ENCODE measurements around the gene CELF5.

Gene CELF5

DNA sequence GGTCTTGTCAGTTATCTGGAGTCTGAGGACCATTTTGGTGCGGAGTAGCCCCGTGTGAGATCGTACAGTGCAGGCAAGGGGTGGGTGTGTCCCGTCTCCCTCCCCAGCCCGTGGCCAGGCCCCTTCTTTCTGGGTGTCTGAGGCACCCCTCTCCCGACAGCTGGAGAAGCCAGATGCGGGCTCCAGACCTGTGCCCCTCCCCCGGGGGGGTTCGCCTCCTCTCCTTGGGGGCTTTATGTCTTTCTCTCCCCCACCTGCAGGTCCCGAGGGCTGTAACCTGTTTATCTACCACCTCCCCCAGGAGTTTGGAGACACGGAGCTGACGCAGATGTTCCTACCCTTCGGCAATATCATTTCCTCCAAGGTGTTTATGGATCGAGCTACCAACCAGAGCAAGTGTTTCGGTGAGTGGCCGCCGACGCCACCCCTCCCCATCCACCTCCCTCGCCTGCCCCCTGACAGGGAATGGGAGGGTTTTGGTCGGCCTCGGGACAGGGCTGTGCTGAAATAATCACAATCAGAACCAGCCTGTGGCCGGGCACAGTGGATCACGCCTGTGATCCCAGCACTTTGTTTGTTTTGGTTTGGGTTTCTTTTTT is 65.6 kb downstream of the CELF5 start (continued):
- TF ChIP-seq MEIS1 (CRISPR knock-in tag; IDR thresholded peaks at IDR 0.05; ENCODE audit: borderline replicate concordance) (no peak), SCRT1 (tag by site-specific recombination; IDR thresholded peaks at IDR 0.05; ENCODE audit: borderline replicate concordance) (no peak), EGR2 (tag by site-specific recombination; IDR thresholded peaks at IDR 0.05; ENCODE audit: low read depth) (peak; percentile 85), PRDM1 (tag by site-specific recombination; IDR thresholded peaks at IDR 0.05) (no peak), ZNF585B (tag by site-specific recombination; IDR thresholded peaks at IDR 0.05) (no peak), ZNF596 (tag by site-specific recombination; IDR thresholded peaks at IDR 0.05) (no peak), ZNF311 (tag by site-specific recombination; IDR thresholded peaks at IDR 0.05; ENCODE audit: borderline replicate concordance) (no peak), ZNF621 (tag by site-specific recombination; IDR thresholded peaks at IDR 0.05) (no peak), ZNF548 (tag by site-specific recombination; IDR thresholded peaks at IDR 0.05) (no peak), ZNF248 (tag by site-specific recombination; IDR thresholded peaks at IDR 0.05) (no peak), ZNF707 (tag by site-specific recombination; IDR thresholded peaks at IDR 0.05) (no peak), ZNF146 (tag by site-specific recombination; IDR thresholded peaks at IDR 0.05) (no peak), ZNF354C (tag by site-specific recombination; IDR thresholded peaks at IDR 0.05; ENCODE audit: borderline replicate concordance, low read depth) (no peak), ZNF670 (tag by site-specific recombination; IDR thresholded peaks at IDR 0.05; ENCODE audit: low read depth) (no peak), BCL11A (tag by site-specific recombination; IDR thresholded peaks at IDR 0.05; ENCODE audit: low read depth) (no peak), ZFP41 (tag by site-specific recombination; IDR thresholded peaks at IDR 0.05; ENCODE audit: borderline replicate concordance) (no peak), ZNF624 (tag by site-specific recombination; IDR thresholded peaks at IDR 0.05) (no peak), ZNF561 (tag by site-specific recombination; IDR thresholded peaks at IDR 0.05; ENCODE audit: borderline replicate concordance) (no peak), ZNF473 (tag by site-specific recombination; IDR thresholded peaks at IDR 0.05) (no peak), ZNF843 (tag by site-specific recombination; IDR thresholded peaks at IDR 0.05) (no peak), ZNF664 (tag by site-specific recombination; IDR thresholded peaks at IDR 0.05) (no peak), YY1 (tag by site-specific recombination; IDR thresholded peaks at IDR 0.05) (no peak), OSR2 (tag by site-specific recombination; IDR thresholded peaks at IDR 0.05) (peak; percentile 58)
- TF ChIP-seq, protein P1, sequence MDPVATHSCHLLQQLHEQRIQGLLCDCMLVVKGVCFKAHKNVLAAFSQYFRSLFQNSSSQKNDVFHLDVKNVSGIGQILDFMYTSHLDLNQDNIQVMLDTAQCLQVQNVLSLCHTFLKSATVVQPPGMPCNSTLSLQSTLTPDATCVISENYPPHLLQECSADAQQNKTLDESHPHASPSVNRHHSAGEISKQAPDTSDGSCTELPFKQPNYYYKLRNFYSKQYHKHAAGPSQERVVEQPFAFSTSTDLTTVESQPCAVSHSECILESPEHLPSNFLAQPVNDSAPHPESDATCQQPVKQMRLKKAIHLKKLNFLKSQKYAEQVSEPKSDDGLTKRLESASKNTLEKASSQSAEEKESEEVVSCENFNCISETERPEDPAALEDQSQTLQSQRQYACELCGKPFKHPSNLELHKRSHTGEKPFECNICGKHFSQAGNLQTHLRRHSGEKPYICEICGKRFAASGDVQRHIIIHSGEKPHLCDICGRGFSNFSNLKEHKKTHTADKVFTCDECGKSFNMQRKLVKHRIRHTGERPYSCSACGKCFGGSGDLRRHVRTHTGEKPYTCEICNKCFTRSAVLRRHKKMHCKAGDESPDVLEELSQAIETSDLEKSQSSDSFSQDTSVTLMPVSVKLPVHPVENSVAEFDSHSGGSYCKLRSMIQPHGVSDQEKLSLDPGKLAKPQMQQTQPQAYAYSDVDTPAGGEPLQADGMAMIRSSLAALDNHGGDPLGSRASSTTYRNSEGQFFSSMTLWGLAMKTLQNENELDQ (tag by site-specific recombination; IDR thresholded peaks at IDR 0.05; ENCODE audit: low read depth): no peak
- TF ChIP-seq, protein P2, sequence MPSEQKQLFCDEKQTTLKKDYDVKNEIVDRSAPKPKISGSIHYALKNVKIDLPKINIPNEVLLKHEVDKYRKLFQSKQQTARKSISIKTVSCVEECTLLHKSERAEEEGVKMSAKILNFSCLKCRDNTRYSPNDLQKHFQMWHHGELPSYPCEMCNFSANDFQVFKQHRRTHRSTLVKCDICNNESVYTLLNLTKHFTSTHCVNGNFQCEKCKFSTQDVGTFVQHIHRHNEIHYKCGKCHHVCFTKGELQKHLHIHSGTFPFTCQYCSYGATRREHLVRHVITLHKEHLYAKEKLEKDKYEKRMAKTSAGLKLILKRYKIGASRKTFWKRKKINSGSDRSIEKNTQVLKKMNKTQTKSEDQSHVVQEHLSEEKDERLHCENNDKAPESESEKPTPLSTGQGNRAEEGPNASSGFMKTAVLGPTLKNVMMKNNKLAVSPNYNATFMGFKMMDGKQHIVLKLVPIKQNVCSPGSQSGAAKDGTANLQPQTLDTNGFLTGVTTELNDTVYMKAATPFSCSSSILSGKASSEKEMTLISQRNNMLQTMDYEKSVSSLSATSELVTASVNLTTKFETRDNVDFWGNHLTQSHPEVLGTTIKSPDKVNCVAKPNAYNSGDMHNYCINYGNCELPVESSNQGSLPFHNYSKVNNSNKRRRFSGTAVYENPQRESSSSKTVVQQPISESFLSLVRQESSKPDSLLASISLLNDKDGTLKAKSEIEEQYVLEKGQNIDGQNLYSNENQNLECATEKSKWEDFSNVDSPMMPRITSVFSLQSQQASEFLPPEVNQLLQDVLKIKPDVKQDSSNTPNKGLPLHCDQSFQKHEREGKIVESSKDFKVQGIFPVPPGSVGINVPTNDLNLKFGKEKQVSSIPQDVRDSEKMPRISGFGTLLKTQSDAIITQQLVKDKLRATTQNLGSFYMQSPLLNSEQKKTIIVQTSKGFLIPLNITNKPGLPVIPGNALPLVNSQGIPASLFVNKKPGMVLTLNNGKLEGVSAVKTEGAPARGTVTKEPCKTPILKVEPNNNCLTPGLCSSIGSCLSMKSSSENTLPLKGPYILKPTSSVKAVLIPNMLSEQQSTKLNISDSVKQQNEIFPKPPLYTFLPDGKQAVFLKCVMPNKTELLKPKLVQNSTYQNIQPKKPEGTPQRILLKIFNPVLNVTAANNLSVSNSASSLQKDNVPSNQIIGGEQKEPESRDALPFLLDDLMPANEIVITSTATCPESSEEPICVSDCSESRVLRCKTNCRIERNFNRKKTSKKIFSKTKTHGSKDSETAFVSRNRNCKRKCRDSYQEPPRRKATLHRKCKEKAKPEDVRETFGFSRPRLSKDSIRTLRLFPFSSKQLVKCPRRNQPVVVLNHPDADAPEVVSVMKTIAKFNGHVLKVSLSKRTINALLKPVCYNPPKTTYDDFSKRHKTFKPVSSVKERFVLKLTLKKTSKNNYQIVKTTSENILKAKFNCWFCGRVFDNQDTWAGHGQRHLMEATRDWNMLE (tag by site-specific recombination; conservative IDR thresholded peaks at IDR 0.05; ENCODE audit: low read depth): no peak
- TF ChIP-seq, protein P3, sequence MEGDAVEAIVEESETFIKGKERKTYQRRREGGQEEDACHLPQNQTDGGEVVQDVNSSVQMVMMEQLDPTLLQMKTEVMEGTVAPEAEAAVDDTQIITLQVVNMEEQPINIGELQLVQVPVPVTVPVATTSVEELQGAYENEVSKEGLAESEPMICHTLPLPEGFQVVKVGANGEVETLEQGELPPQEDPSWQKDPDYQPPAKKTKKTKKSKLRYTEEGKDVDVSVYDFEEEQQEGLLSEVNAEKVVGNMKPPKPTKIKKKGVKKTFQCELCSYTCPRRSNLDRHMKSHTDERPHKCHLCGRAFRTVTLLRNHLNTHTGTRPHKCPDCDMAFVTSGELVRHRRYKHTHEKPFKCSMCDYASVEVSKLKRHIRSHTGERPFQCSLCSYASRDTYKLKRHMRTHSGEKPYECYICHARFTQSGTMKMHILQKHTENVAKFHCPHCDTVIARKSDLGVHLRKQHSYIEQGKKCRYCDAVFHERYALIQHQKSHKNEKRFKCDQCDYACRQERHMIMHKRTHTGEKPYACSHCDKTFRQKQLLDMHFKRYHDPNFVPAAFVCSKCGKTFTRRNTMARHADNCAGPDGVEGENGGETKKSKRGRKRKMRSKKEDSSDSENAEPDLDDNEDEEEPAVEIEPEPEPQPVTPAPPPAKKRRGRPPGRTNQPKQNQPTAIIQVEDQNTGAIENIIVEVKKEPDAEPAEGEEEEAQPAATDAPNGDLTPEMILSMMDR (tag by site-specific recombination; IDR thresholded peaks at IDR 0.05): no peak
- TF ChIP-seq, protein P4, sequence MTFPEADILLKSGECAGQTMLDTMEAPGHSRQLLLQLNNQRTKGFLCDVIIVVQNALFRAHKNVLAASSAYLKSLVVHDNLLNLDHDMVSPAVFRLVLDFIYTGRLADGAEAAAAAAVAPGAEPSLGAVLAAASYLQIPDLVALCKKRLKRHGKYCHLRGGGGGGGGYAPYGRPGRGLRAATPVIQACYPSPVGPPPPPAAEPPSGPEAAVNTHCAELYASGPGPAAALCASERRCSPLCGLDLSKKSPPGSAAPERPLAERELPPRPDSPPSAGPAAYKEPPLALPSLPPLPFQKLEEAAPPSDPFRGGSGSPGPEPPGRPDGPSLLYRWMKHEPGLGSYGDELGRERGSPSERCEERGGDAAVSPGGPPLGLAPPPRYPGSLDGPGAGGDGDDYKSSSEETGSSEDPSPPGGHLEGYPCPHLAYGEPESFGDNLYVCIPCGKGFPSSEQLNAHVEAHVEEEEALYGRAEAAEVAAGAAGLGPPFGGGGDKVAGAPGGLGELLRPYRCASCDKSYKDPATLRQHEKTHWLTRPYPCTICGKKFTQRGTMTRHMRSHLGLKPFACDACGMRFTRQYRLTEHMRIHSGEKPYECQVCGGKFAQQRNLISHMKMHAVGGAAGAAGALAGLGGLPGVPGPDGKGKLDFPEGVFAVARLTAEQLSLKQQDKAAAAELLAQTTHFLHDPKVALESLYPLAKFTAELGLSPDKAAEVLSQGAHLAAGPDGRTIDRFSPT (tag by site-specific recombination; IDR thresholded peaks at IDR 0.05): peak; percentile 58; the same call in 1 of the 2 replicates
